Measurements from ENCODE around the gene OTUD5. TPM values are rescaled to one million over a fixed set of nuclear protein-coding genes. Genes with fewer than 3 reads are reported as not detected.

Gene OTUD5
- total RNA-seq, 4 donors from 2014 or later, result 39.4 to 96.9 (median 40.6) TPM

GRCh38 chrX:48948589-48948988 is 8.8 kb downstream of the OTUD5 start:
- H3K4me3 ChIP-seq, result no peak overlapping the region
- H3K36me3 ChIP-seq, result no peaks in the 10 kb centered on the region
- WGBS, 2 donors (ENCODE audit: low coverage in 1 of 2), result 67% methylated on average over 1 of the region's 1 CpG; no CpG with 5 or more reads in 1 of the 2 donors
- H3K9me3 ChIP-seq, result no peaks in the 10 kb centered on the region
- no peak for TF ChIP-seq POLR2AphosphoS5 (IDR thresholded peaks at IDR 0.05)
- no peak for TF ChIP-seq CTCF (IDR thresholded peaks at IDR 0.05)
- no peak for TF ChIP-seq POLR2A (IDR thresholded peaks at IDR 0.05)
- TF ChIP-seq EP300 (IDR thresholded peaks at IDR 0.05; ENCODE audit: low read depth), result no peak
- intact Hi-C loops (cut with DNase I; ENCODE audit: low total_unique reads) (no loop called here), in situ Hi-C loops (cut with MboI; ENCODE audit: low pct_ligation_motif_present in 1 of 4, low pct_unique_long_range_greater_than_20kb in 1 of 4, low sequenced_read_pairs in 3 of 4) (no loop called here)
- H3K27ac ChIP-seq, result no peak overlapping the region
- no peak for DNase-seq
- peaks cover 0 to 18% (median 1%) of the 10 kb centered on the region in 4 donors for H3K4me1 ChIP-seq
- no peaks in the 10 kb centered on the region for H3K27me3 ChIP-seq

GRCh38 chrX:48945517-48946348 is 11.7 kb downstream of the OTUD5 start:
- in situ Hi-C loops (cut with MboI; ENCODE audit: low pct_ligation_motif_present in 1 of 4, low pct_unique_long_range_greater_than_20kb in 1 of 4, low sequenced_read_pairs in 3 of 4), result no loop called here
- peak; percentile 64 for DNase-seq
- Histone ChIP-seq H3K4me1 (peaks cover 0 to 7% (median 0%) of the 10 kb centered on the region in 4 donors), H3K27ac (peak overlapping the region in 1 of 4 donors; percentile 9), H3K9me3 (no peaks in the 10 kb centered on the region), H3K36me3 (no peaks in the 10 kb centered on the region), H3K4me3 (no peak overlapping the region), H3K27me3 (no peaks in the 10 kb centered on the region)
- TF ChIP-seq CTCF (IDR thresholded peaks at IDR 0.05) (peak; percentile 44 to 68 (median 59)), POLR2AphosphoS5 (IDR thresholded peaks at IDR 0.05) (no peak)
- 0 to 61% methylated on average over 1 to 8 of the region's 8 CpGs for WGBS, 2 donors (ENCODE audit: low coverage in 1 of 2)
- intact Hi-C loops (cut with DNase I; ENCODE audit: low total_unique reads), result no loop called here

- H3K36me3 ChIP-seq, result no peaks in the 10 kb centered on the region
- no peak overlapping the region for H3K27ac ChIP-seq
- in situ Hi-C loops (cut with MboI; ENCODE audit: low pct_ligation_motif_present in 1 of 4, low pct_unique_long_range_greater_than_20kb in 1 of 4, low sequenced_read_pairs in 3 of 4) (no loop called here), intact Hi-C loops (cut with DNase I; ENCODE audit: low total_unique reads) (no loop called here)
- peaks cover 0 to 18% (median 0%) of the 10 kb centered on the region in 4 donors for H3K4me1 ChIP-seq
- no peaks in the 10 kb centered on the region for H3K27me3 ChIP-seq
- H3K4me3 ChIP-seq, result no peak overlapping the region
- 91% methylated on average over 2 of the region's 2 CpGs; no CpG with 5 or more reads in 1 of the 2 donors for WGBS, 2 donors (ENCODE audit: low coverage in 1 of 2)
- no peak for TF ChIP-seq POLR2AphosphoS5 (IDR thresholded peaks at IDR 0.05)
- no peak for TF ChIP-seq POLR2A (IDR thresholded peaks at IDR 0.05)
- no peak for TF ChIP-seq CTCF (IDR thresholded peaks at IDR 0.05)
- TF ChIP-seq EP300 (IDR thresholded peaks at IDR 0.05; ENCODE audit: low read depth), result no peak
- no peaks in the 10 kb centered on the region for H3K9me3 ChIP-seq
- no peak for DNase-seq
Observed at GRCh38 chrX:48942895-48943294, 14.5 kb downstream of the OTUD5 start.

- Histone ChIP-seq H3K36me3 (no peaks in the 10 kb centered on the region), H3K9me3 (no peaks in the 10 kb centered on the region), H3K27ac (peak overlapping the region; percentile 24 to 72 (median 58)), H3K27me3 (no peaks in the 10 kb centered on the region), H3K4me3 (no peak overlapping the region), H3K4me1 (peaks cover 0 to 27% (median 1%) of the 10 kb centered on the region in 4 donors)
- TF ChIP-seq POLR2AphosphoS5 (IDR thresholded peaks at IDR 0.05), result no peak
- no peak for TF ChIP-seq POLR2A (IDR thresholded peaks at IDR 0.05)
- no peak for TF ChIP-seq CTCF (IDR thresholded peaks at IDR 0.05)
- TF ChIP-seq EP300 (IDR thresholded peaks at IDR 0.05; ENCODE audit: low read depth), result no peak
- in situ Hi-C loops (cut with MboI; ENCODE audit: low pct_ligation_motif_present in 1 of 4, low pct_unique_long_range_greater_than_20kb in 1 of 4, low sequenced_read_pairs in 3 of 4) (no loop called here), intact Hi-C loops (cut with DNase I; ENCODE audit: low total_unique reads) (no loop called here)
- no peak for DNase-seq
- whole genome bisulfite sequencing, 2 donors (ENCODE audit: low coverage in 1 of 2), result 83% methylated on average over 2 of the region's 2 CpGs; no CpG with 5 or more reads in 1 of the 2 donors
Observed at GRCh38 chrX:48940404-48940955, 16.9 kb downstream of the OTUD5 start.
